Stimulated activated CD4-positive, alpha-beta T cell treated with anti-CD3 and anti-CD28 coated beads, Interleukin-15, amount 100 ng/mL, for 1 hour (primary cell): ENCODE data around the gene MRPL50.

Experiments
- DNase-seq, 2 donors: peaks; one replicate each; pipeline ENCODE4 v3.0.0-alpha.2; 2020; ENCODE audit warnings: low read depth in 1 of 2, low spot score in 1 of 2

MRPL50 gene

DNA sequence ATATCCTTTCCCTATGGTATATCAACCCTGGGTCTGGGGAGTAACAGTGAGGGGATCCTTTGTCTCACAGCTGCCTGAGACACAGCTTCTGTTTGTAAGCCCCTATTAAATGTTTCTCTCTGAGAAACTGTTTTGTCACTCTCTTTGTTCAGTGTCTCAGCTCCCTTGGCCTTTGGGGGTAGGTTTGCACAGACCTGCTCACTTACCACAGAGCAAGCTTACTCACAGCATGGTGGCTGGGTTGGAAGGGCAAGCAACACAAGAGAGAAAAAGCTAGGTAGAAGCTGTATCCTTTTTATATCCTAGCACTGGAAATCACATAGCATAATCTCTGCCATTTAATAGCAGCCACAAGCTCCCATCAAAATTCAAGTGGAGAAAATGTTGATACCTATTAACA lies 18.1 kb downstream of the MRPL50 start:
- DNase-seq, result no peak

- DNase-seq, result no peak
These were observed 22.1 kb downstream of the MRPL50 start for GRCh38 chr9:101376111-101376848.

DNA sequence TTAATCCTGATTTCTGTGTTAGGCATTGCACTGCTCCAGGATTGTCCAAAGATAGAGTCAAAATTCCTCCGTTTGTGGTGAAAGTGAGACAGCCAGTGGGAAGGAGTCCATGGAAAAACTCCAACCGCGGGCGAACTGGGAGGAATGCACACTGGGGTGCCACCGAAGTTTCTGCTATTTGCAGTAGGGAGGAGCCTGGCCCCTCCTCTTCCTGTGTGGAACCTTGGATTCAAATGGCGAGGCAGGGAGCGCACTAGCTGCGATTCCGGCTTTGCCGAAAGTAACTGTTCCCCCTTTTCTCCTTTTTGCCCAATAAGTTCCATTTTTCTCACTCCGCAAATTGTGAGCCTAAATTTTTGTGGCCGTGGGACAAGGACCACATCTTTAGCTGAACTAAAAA lies 22.9 kb downstream of the MRPL50 start:
- DNase-seq, result no peak

- no peak for DNase-seq
These were observed 25.9 kb downstream of the MRPL50 start for GRCh38 chr9:101372327-101373118.

DNA sequence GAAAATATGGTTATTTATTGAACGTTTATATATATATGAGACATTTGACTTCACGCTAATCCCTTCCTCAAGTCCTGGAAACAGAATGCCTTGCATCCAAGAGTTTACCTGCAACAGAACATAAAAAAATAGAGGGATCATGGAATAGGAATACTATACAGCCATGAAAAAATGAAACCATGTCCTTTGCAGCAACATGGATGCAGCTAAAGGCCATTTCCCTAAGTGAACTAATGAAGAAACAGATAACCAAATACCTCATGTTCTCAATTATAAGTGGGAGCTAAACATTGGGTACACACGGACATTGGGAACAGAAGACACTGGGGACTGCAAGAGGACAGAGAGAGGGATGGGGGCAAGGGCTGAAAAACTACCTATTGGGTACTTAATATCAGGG lies 26.6 kb downstream of the MRPL50 start:
- no peak for DNase-seq

DNA sequence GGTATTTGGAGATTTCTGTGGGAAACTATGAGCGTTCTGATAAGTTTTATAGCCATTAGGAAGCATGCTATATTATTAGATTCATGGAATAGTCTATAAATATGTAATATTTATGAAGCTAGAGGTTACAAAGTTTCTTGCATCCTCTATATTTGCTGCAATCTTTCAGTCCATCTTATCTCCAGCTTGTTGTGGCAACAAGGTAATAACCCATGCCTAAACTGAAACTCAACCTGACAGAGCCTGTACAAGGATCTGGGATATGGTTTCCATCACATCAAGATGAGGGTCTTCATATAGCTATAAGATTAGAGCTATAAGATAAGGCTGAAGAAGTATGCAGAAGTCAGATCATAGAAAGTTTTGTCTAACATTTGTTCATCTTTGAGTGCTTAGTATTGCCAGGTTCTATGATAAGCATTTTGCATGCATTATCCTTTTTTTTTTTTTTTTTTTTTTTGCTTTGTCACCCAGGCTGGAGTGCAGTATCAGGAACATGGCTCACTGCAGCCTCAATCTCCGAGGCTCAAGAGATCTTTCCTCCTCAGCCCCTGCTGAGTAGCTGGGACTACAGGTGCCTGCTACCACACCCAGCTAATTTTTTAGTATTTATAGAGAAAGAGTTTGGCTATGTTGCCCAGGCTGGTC lies 28.4 kb downstream of the MRPL50 start:
- DNase-seq, result no peak

GRCh38 chr9:101369286-101369685 lies 29.1 kb downstream of the MRPL50 start:
- no peak for DNase-seq

- DNase-seq, result no peak
These were observed 31.1 kb downstream of the MRPL50 start for GRCh38 chr9:101367323-101367722.

GRCh38 chr9:101366038-101366756 lies 32.2 kb downstream of the MRPL50 start:
- no peak for DNase-seq

GRCh38 chr9:101365181-101365580 lies 33.2 kb downstream of the MRPL50 start:
- no peak for DNase-seq

GRCh38 chr9:101362450-101362849 lies 36.0 kb downstream of the MRPL50 start:
- DNase-seq, result no peak

GRCh38 chr9:101360647-101361046 lies 37.8 kb downstream of the MRPL50 start:
- DNase-seq, result no peak

DNA sequence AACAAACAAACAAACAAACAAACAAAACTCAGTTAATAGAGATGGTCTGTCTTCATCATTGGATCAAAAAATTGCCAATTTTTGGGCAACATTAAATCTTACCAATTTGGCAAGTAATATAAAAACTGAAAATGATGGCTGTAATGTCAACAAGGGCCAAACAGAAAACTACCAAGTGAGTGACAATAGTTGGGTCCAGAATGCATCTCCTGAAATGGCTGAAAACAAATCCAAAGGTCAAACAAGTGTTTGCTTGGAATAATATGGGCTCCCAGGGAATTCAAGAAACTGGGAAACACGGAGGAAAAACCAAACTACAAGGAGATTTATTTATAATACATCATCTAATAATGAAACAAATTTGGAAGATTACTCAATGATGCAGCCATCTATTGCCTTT lies 38.7 kb downstream of the MRPL50 start:
- no peak for DNase-seq

DNA sequence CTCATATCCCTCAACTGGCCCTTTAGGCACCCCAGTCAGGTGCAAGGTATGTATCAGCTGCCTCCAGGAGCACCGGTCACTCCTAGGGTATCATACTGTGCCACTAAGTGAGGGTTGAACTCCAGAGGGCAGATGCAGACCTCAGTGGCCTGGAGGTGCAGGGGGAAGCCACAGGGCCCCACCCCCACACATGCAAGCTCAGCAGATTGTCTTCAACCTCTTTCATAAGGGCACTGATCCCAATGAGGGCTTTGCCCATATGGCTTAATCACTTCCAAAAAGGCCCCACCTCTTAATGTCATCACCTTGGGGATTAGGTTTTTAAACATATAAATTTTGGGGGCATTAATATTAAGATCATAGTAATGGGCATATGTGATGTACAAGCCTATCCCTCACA lies 41.8 kb downstream of the MRPL50 start:
- no peak for DNase-seq

DNA sequence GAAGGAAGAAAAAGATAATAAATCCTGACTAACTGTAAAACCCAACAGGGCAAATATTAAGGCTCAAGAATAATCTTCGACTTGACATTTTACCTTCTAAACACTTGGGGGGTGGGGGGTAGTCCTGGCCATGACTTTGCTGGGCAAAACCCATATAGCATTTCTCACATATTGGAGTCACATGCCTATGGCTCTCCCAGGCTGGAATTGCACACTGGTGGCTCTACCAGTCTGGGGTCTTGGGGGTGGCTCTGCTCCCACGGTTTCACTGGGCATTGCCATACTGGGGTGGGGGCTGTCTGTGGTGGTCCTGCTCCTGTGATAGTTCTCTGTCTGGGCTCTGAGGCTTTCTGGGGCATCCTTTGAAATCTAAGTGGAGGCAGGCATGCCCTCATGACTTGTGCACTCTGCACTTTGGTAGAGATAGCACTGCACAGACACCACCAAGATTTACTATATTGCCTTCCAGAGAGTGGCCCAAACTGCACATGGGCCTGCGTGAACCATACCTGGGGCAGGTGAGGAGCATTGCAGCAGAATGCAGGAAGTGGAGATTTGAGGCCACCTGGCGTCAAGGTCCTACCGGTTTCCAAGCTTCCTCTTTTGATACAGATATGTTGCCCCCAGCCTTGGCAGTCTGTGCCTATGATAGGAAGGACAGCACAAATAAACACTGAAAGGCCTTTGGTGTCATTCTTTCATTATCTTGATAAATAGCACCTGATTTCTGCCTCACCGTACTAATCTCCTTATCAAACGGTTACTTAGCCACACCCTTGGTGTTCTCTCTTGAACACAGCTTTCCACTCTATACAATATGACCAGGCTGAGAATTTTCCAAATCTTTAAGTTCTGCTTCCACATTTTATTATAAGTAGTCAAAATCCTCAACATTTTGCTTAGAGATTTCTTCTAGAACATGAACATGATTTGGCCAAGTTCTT lies 43.4 kb downstream of the MRPL50 start:
- DNase-seq, result no peak

GRCh38 chr9:101354143-101354764 lies 44.2 kb downstream of the MRPL50 start:
- no peak for DNase-seq

- no peak for DNase-seq
These were observed 44.7 kb downstream of the MRPL50 start for GRCh38 chr9:101353683-101354082.

DNA sequence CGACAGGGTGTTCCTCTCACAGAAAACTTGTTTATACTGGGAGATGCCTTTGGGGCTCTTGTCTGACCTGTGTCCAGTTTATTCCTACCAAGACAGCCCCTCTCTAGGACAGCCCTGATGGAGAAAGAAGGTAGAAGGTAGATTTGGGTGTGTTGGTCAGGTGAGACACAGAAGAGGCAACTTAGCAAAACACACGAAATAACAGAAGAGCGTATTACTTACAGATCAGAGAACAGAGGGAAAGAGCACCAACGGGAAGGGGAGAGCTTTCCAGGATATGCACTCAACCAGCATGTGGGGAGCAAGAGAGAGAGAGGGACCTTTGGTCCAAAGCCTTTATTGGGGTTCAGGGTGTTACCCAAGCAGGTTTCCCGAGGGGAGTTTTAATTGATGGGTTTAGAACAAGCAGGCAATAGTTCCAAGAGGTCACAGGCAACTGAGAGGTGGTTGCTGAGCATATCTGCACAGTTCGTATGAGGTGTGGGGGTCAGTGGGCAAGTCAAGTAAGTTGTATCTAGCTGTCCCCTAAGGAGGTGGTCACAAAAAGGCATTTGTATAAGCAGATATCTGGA lies 45.4 kb downstream of the MRPL50 start:
- DNase-seq, result no peak

GRCh38 chr9:101350285-101350684 lies 48.1 kb downstream of the MRPL50 start:
- DNase-seq, result no peak

GRCh38 chr9:101342595-101342994 lies 55.8 kb downstream of the MRPL50 start:
- DNase-seq, result no peak
